CD4-positive, alpha-beta T cell treated with Interleukin-1 beta for 1 hour (primary cell): Measurements from ENCODE around the gene GAPVD1.
"Not testable (repeated sequence)": the region's sequence is repeated elsewhere in the genome, so short reads cannot be mapped to it uniquely, and the experiment has no call there.

Experiments
- DNase-seq, 2 donors: peaks; one replicate each; pipeline ENCODE4 v3.0.0-alpha.2; 2020 to 2022

The GAPVD1 gene

GRCh38 chr9:125258160-125258785 is 3.4 kb upstream of the GAPVD1 start:
- no peak for DNase-seq

- DNase-seq = no peak
Measured at GRCh38 chr9:125258832-125259534, 2.6 kb upstream of the GAPVD1 start.

- DNase-seq = no peak
Measured at GRCh38 chr9:125260561-125260960, 1.1 kb upstream of the GAPVD1 start.

- peak in 1 of 2 donors; percentile 20 for DNase-seq
Measured at GRCh38 chr9:125262294-125262991, 817 bp downstream of the GAPVD1 start.

GRCh38 chr9:125264068-125264467 is 2.4 kb downstream of the GAPVD1 start:
- peak; percentile 42 to 58 for DNase-seq

- no peak for DNase-seq
Measured at GRCh38 chr9:125268394-125269013, 6.9 kb downstream of the GAPVD1 start.

GRCh38 chr9:125269014-125269397 is 7.4 kb downstream of the GAPVD1 start:
- DNase-seq = no peak

- no peak for DNase-seq
Measured at GRCh38 chr9:125271081-125271480, 9.5 kb downstream of the GAPVD1 start.

- no peak for DNase-seq
Measured at GRCh38 chr9:125272697-125273096, 11.1 kb downstream of the GAPVD1 start.

- no peak for DNase-seq
Measured at GRCh38 chr9:125276771-125277170, 15.1 kb downstream of the GAPVD1 start.

- DNase-seq = no peak
Measured at GRCh38 chr9:125277411-125277810, 15.8 kb downstream of the GAPVD1 start.

GRCh38 chr9:125280945-125281344 is 19.3 kb downstream of the GAPVD1 start:
- DNase-seq = no peak

GRCh38 chr9:125284855-125285254 is 23.2 kb downstream of the GAPVD1 start:
- no peak for DNase-seq

- not testable (repeated sequence) for DNase-seq
Measured at GRCh38 chr9:125286935-125287433, 25.4 kb downstream of the GAPVD1 start.

- no peak for DNase-seq
Measured at GRCh38 chr9:125293134-125293533, 31.5 kb downstream of the GAPVD1 start.

- DNase-seq = no peak
Measured at GRCh38 chr9:125295657-125296056, 34.0 kb downstream of the GAPVD1 start.

- DNase-seq = no peak
Measured at GRCh38 chr9:125296843-125297372, 35.3 kb downstream of the GAPVD1 start.

GRCh38 chr9:125297917-125298316 is 36.3 kb downstream of the GAPVD1 start:
- no peak for DNase-seq

- no peak for DNase-seq
Measured at GRCh38 chr9:125302241-125302640, 40.6 kb downstream of the GAPVD1 start.

GRCh38 chr9:125304273-125304672 is 42.6 kb downstream of the GAPVD1 start:
- no peak for DNase-seq

- DNase-seq = no peak
Measured at GRCh38 chr9:125312411-125312810, 50.8 kb downstream of the GAPVD1 start.

GRCh38 chr9:125316359-125316758 is 54.7 kb downstream of the GAPVD1 start:
- DNase-seq = not testable (repeated sequence)

GRCh38 chr9:125317704-125318103 is 56.1 kb downstream of the GAPVD1 start:
- DNase-seq = no peak
